WTC11 (cell line): ENCODE results near the gene RRP1.

Experiments used
- CBFB ChIP-seq: sonication (generic); formaldehyde crosslinking; IDR thresholded peaks from 2 replicates; pipeline ENCODE4 v1.8.1; 2022; ENCODE audit warnings: mild to moderate bottlenecking, low read depth, missing genetic modification reagents
- CREB1 ChIP-seq: sonication (generic); formaldehyde crosslinking; IDR thresholded peaks from 2 replicates; pipeline ENCODE4 v1.8.0; 2023; ENCODE audit warnings: mild to moderate bottlenecking, missing genetic modification reagents
- ELF4 ChIP-seq: sonication (generic); formaldehyde crosslinking; IDR thresholded peaks from 2 replicates; pipeline ENCODE4 v1.8.1; 2022; ENCODE audit warnings: low read depth, mild to moderate bottlenecking, moderate library complexity, missing genetic modification reagents
- ETV6 ChIP-seq: sonication (generic); formaldehyde crosslinking; IDR thresholded peaks from 2 replicates; pipeline ENCODE4 v1.8.1; 2022; ENCODE audit warnings: mild to moderate bottlenecking, missing genetic modification reagents
- FOXP1 ChIP-seq: sonication (generic); formaldehyde crosslinking; IDR thresholded peaks from 2 replicates; pipeline ENCODE4 v1.8.0; 2022; ENCODE audit warnings: missing genetic modification reagents, mild to moderate bottlenecking, moderate library complexity, borderline replicate concordance
- TEAD4 ChIP-seq: sonication (generic); formaldehyde crosslinking; IDR thresholded peaks from 2 replicates; pipeline ENCODE4 v1.8.0; 2022; ENCODE audit warnings: mild to moderate bottlenecking, missing genetic modification reagents
- TF ChIP-seq, protein P1 (sequence below): sonication (generic); formaldehyde crosslinking; IDR thresholded peaks from 2 replicates; pipeline ENCODE4 v1.8.1; 2023; ENCODE audit warnings: mild to moderate bottlenecking, missing genetic modification reagents, moderate library complexity
- TF ChIP-seq, protein P2 (sequence below): sonication (generic); formaldehyde crosslinking; IDR thresholded peaks from 2 replicates; pipeline ENCODE4 v1.8.1; 2023; ENCODE audit warnings: mild to moderate bottlenecking, missing genetic modification reagents, moderate library complexity
- TF ChIP-seq, protein P3 (sequence below): fragments of 200-600 bp; IDR thresholded peaks from 2 replicates; pipeline ENCODE4 v1.8.0; 2022; ENCODE audit warnings: antibody characterized with exemption
- TF ChIP-seq, protein P4 (sequence below): sonication (generic); formaldehyde crosslinking; IDR thresholded peaks from 2 replicates; pipeline ENCODE4 v1.8.0; 2022; ENCODE audit warnings: mild to moderate bottlenecking, missing genetic modification reagents
- TF ChIP-seq, protein P5 (sequence below): fragments of 250-450 bp; sonication (Bioruptor Pico); IDR thresholded peaks from 2 replicates; pipeline ENCODE4 v1.9.0; 2021; ENCODE audit warnings: moderate library complexity, mild to moderate bottlenecking, inconsistent platforms, borderline replicate concordance
- TF ChIP-seq, protein P6 (sequence below): sonication (generic); formaldehyde crosslinking; IDR thresholded peaks from 2 replicates; pipeline ENCODE4 v1.8.0; 2022; ENCODE audit warnings: missing genetic modification reagents
- TF ChIP-seq, protein P7 (sequence below): sonication (generic); formaldehyde crosslinking; IDR thresholded peaks from 2 replicates; pipeline ENCODE4 v1.8.1; 2022; ENCODE audit warnings: low read depth, missing genetic modification reagents, borderline replicate concordance
- TF ChIP-seq, protein P8 (sequence below): sonication (generic); formaldehyde crosslinking; IDR thresholded peaks from 2 replicates; pipeline ENCODE4 v1.8.0; 2023; ENCODE audit warnings: mild to moderate bottlenecking, missing genetic modification reagents

DNA sequence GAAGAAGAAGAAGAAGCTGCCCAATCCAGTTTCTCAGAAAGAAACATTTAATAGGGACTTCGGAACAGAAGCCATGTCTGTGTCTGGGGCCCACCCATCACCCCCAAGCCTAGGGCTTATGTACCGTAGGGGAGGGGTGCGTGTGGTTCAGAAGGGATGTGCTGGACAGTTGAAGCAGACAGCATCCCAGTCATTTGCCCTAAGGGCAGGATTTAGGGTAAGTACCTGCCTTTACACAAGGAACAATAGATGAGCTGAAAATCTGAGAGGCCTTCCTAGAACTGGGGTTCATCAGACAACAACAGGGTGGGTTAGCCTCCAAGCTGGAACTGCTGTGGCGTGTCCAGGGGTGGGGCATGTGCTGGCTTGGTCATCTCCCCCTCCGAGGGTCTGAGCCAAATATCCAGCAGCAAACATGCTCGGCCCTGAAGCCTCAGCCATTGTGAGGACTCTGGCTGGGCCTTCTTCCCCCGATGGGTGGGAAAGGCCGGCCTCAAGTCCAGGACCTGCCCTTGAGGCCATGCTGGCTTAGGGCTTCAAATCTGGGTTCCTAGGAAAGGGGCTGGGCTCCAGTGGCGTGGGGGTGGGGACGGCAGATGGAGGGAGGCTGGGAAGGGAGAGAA lies 25.4 kb upstream of the RRP1 start:
- TF ChIP-seq, protein P1, sequence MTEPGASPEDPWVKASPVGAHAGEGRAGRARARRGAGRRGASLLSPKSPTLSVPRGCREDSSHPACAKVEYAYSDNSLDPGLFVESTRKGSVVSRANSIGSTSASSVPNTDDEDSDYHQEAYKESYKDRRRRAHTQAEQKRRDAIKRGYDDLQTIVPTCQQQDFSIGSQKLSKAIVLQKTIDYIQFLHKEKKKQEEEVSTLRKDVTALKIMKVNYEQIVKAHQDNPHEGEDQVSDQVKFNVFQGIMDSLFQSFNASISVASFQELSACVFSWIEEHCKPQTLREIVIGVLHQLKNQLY (CRISPR knock-in tag), result no peak
- TF ChIP-seq, protein P2, sequence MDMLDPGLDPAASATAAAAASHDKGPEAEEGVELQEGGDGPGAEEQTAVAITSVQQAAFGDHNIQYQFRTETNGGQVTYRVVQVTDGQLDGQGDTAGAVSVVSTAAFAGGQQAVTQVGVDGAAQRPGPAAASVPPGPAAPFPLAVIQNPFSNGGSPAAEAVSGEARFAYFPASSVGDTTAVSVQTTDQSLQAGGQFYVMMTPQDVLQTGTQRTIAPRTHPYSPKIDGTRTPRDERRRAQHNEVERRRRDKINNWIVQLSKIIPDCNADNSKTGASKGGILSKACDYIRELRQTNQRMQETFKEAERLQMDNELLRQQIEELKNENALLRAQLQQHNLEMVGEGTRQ (CRISPR knock-in tag), result no peak
- TF ChIP-seq, protein P3, sequence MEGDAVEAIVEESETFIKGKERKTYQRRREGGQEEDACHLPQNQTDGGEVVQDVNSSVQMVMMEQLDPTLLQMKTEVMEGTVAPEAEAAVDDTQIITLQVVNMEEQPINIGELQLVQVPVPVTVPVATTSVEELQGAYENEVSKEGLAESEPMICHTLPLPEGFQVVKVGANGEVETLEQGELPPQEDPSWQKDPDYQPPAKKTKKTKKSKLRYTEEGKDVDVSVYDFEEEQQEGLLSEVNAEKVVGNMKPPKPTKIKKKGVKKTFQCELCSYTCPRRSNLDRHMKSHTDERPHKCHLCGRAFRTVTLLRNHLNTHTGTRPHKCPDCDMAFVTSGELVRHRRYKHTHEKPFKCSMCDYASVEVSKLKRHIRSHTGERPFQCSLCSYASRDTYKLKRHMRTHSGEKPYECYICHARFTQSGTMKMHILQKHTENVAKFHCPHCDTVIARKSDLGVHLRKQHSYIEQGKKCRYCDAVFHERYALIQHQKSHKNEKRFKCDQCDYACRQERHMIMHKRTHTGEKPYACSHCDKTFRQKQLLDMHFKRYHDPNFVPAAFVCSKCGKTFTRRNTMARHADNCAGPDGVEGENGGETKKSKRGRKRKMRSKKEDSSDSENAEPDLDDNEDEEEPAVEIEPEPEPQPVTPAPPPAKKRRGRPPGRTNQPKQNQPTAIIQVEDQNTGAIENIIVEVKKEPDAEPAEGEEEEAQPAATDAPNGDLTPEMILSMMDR, result no peak
- TF ChIP-seq, protein P4, sequence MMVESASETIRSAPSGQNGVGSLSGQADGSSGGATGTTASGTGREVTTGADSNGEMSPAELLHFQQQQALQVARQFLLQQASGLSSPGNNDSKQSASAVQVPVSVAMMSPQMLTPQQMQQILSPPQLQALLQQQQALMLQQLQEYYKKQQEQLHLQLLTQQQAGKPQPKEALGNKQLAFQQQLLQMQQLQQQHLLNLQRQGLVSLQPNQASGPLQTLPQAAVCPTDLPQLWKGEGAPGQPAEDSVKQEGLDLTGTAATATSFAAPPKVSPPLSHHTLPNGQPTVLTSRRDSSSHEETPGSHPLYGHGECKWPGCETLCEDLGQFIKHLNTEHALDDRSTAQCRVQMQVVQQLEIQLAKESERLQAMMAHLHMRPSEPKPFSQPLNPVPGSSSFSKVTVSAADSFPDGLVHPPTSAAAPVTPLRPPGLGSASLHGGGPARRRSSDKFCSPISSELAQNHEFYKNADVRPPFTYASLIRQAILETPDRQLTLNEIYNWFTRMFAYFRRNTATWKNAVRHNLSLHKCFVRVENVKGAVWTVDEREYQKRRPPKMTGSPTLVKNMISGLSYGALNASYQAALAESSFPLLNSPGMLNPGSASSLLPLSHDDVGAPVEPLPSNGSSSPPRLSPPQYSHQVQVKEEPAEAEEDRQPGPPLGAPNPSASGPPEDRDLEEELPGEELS (CRISPR knock-in tag), result no peak
- TF ChIP-seq FOXP1 (CRISPR knock-in tag), result no peak
- TF ChIP-seq CBFB (CRISPR knock-in tag), result no peak
- no peak for TF ChIP-seq ETV6
- TF ChIP-seq CREB1 (CRISPR knock-in tag), result no peak
- TF ChIP-seq, protein P5, sequence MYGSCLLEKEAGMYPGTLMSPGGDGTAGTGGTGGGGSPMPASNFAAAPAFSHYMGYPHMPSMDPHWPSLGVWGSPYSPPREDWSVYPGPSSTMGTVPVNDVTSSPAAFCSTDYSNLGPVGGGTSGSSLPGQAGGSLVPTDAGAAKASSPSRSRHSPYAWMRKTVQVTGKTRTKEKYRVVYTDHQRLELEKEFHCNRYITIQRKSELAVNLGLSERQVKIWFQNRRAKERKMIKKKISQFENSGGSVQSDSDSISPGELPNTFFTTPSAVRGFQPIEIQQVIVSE (CRISPR knock-in tag), result no peak
- no peak for TF ChIP-seq TEAD4 (CRISPR knock-in tag)
- TF ChIP-seq, protein P6, sequence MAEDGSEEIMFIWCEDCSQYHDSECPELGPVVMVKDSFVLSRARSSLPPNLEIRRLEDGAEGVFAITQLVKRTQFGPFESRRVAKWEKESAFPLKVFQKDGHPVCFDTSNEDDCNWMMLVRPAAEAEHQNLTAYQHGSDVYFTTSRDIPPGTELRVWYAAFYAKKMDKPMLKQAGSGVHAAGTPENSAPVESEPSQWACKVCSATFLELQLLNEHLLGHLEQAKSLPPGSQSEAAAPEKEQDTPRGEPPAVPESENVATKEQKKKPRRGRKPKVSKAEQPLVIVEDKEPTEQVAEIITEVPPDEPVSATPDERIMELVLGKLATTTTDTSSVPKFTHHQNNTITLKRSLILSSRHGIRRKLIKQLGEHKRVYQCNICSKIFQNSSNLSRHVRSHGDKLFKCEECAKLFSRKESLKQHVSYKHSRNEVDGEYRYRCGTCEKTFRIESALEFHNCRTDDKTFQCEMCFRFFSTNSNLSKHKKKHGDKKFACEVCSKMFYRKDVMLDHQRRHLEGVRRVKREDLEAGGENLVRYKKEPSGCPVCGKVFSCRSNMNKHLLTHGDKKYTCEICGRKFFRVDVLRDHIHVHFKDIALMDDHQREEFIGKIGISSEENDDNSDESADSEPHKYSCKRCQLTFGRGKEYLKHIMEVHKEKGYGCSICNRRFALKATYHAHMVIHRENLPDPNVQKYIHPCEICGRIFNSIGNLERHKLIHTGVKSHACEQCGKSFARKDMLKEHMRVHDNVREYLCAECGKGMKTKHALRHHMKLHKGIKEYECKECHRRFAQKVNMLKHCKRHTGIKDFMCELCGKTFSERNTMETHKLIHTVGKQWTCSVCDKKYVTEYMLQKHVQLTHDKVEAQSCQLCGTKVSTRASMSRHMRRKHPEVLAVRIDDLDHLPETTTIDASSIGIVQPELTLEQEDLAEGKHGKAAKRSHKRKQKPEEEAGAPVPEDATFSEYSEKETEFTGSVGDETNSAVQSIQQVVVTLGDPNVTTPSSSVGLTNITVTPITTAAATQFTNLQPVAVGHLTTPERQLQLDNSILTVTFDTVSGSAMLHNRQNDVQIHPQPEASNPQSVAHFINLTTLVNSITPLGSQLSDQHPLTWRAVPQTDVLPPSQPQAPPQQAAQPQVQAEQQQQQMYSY (CRISPR knock-in tag), result no peak
- no peak for TF ChIP-seq ELF4 (CRISPR knock-in tag)
- TF ChIP-seq, protein P7, sequence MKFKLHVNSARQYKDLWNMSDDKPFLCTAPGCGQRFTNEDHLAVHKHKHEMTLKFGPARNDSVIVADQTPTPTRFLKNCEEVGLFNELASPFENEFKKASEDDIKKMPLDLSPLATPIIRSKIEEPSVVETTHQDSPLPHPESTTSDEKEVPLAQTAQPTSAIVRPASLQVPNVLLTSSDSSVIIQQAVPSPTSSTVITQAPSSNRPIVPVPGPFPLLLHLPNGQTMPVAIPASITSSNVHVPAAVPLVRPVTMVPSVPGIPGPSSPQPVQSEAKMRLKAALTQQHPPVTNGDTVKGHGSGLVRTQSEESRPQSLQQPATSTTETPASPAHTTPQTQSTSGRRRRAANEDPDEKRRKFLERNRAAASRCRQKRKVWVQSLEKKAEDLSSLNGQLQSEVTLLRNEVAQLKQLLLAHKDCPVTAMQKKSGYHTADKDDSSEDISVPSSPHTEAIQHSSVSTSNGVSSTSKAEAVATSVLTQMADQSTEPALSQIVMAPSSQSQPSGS (CRISPR knock-in tag), result no peak
- TF ChIP-seq, protein P8, sequence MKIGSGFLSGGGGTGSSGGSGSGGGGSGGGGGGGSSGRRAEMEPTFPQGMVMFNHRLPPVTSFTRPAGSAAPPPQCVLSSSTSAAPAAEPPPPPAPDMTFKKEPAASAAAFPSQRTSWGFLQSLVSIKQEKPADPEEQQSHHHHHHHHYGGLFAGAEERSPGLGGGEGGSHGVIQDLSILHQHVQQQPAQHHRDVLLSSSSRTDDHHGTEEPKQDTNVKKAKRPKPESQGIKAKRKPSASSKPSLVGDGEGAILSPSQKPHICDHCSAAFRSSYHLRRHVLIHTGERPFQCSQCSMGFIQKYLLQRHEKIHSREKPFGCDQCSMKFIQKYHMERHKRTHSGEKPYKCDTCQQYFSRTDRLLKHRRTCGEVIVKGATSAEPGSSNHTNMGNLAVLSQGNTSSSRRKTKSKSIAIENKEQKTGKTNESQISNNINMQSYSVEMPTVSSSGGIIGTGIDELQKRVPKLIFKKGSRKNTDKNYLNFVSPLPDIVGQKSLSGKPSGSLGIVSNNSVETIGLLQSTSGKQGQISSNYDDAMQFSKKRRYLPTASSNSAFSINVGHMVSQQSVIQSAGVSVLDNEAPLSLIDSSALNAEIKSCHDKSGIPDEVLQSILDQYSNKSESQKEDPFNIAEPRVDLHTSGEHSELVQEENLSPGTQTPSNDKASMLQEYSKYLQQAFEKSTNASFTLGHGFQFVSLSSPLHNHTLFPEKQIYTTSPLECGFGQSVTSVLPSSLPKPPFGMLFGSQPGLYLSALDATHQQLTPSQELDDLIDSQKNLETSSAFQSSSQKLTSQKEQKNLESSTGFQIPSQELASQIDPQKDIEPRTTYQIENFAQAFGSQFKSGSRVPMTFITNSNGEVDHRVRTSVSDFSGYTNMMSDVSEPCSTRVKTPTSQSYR, result no peak
